Measurements from ENCODE around the gene RREB1. TPM values are rescaled to one million over a fixed set of nuclear protein-coding genes. Genes with fewer than 3 reads are reported as not detected.

The RREB1 gene
- total RNA-seq, 2 experiments from 2014 or later, result 18.7 to 19.7 TPM

GRCh38 chr6:7138921-7139358, 31.2 kb downstream of the RREB1 start:
- H3K27me3 Mint-ChIP-seq, result no peaks in the 10 kb centered on the region
- POLR2A ChIA-PET, result interaction anchor here (1.8 to 2.8 kb wide), 3 partner anchors 11 to 32 kb away, joined by 5 to 17 read pairs (median 15); partner anchors contain the start of gene RREB1
- intact Hi-C loops (cut with micrococcal nuclease), result no loop called here

DNA sequence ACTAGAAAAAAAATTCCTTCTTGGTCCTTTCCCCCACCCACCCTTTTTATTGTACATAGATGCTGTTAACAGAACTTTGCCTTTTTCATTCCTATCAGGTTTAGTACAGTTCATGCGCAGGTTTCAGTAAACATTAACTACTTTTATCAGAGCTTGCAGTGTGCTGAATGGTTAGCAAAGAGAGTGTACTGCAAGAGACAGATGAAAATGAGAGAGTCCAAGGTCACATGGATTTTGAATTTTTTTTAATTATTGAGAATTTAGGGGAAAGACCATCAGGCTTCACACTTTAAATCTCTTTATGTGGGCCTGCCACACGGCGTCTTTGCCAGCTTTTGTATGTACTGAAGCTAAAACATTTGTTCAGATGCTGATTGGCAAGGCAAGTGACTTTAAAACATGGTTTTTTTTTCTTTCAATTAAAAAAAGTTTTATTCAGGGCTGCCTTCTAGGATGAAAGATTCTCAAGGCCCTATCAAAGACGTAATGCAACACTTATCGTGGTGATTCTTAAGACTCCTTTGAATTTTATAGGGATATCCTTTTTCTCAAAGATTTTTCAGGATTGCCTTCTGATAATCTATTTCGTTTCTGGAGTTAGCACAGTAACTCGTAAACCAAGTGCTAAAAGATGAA, 32.2 kb downstream of the RREB1 start:
- DNase-seq (no peak), ATAC-seq (no peak)
- no peak for TF ChIP-seq CTCF (IDR thresholded peaks at IDR 0.05)
- H3K4me3 Mint-ChIP-seq, result peak overlapping the region; percentile 76
- ChIA-PET POLR2A (interaction anchor here (1.2 to 2.2 kb wide), 2 partner anchors 11 to 31 kb away, joined by 4 to 10 read pairs; no protein-coding TSS in a partner anchor), CTCF (no interaction called here)
- H3K36me3 Mint-ChIP-seq (ENCODE audit: low read depth), result peaks cover 1% of the 10 kb centered on the region
- peaks cover 80% of the 10 kb centered on the region for H3K4me1 Mint-ChIP-seq (ENCODE audit: low read depth)
- H3K27ac Mint-ChIP-seq, result peak overlapping the region; percentile 87
- no peaks in the 10 kb centered on the region for H3K9me3 Mint-ChIP-seq
- no peaks in the 10 kb centered on the region for H3K27me3 Mint-ChIP-seq
- intact Hi-C loops (cut with micrococcal nuclease), result no loop called here

More at GRCh38 chr6:7138921-7139358, 31.2 kb downstream of the RREB1 start:
- H3K4me3 Mint-ChIP-seq, result no peak overlapping the region
- H3K27ac Mint-ChIP-seq, result peak overlapping the region; percentile 58
- peaks cover 80% of the 10 kb centered on the region for H3K4me1 Mint-ChIP-seq (ENCODE audit: low read depth)
- peak; percentile 61 for DNase-seq
- CTCF ChIA-PET, result interaction anchor here (1.0 to 2.4 kb wide), 5 partner anchors 10 to 462 kb away, joined by 3 to 7 read pairs (median 3); no protein-coding TSS in a partner anchor
- no peak for TF ChIP-seq CTCF (IDR thresholded peaks at IDR 0.05)
- peak; percentile 6 for ATAC-seq
- peaks cover 1% of the 10 kb centered on the region for H3K36me3 Mint-ChIP-seq (ENCODE audit: low read depth)
- H3K9me3 Mint-ChIP-seq, result no peaks in the 10 kb centered on the region

GRCh38 chr6:7140631-7141378, 33.0 kb downstream of the RREB1 start:
- Mint-ChIP-seq H3K9me3 (no peaks in the 10 kb centered on the region), H3K4me1 (ENCODE audit: low read depth) (peaks cover 80% of the 10 kb centered on the region), H3K27ac (peak overlapping the region; percentile 87), H3K4me3 (peak overlapping the region; percentile 76), H3K36me3 (ENCODE audit: low read depth) (peaks cover 1% of the 10 kb centered on the region), H3K27me3 (no peaks in the 10 kb centered on the region)
- no peak for TF ChIP-seq CTCF (IDR thresholded peaks at IDR 0.05)
- ChIA-PET CTCF (interaction anchor here (1.0 kb wide), 1 partner anchor 31 kb away, joined by 3 read pairs; no protein-coding TSS in a partner anchor), POLR2A (interaction anchor here (0.6 to 2.2 kb wide), 7 partner anchors 10 to 389 kb away, joined by 3 to 10 read pairs (median 4); no protein-coding TSS in a partner anchor)
- intact Hi-C loops (cut with micrococcal nuclease), result no loop called here
- ATAC-seq, result peak; percentile 84
- peak; percentile 87 for DNase-seq

DNA sequence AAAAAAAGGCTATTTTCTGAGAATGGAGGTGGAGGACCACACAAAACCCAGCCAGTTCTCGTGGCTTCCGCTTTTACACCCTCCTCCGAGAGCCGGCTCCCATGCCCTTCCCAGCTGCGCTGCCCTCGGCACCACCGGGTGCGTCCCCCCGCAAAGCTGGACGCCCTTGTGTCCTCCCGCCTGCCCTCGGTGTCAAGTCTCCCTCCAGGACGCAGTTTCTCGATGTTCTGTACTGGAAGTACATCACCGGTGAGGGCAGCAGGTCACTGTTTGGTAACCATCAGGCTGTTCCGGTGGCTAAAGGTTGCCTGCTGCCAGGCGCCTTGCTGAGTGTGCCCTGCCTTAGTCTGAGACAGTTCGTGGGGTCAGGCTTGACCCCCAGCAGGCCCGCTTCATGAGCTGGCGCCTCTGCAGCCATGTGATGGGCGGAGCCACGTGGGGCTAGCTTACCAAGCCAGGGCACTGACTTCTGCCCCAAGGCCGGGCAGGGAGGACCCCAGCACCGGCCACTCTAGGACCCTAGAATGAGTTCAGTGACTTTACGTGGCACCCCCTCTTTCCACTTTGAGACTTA, 34.6 kb downstream of the RREB1 start:
- H3K4me3 Mint-ChIP-seq, result no peak overlapping the region
- H3K9me3 Mint-ChIP-seq, result no peaks in the 10 kb centered on the region
- TF ChIP-seq CTCF (IDR thresholded peaks at IDR 0.05), result no peak
- peaks cover 1% of the 10 kb centered on the region for H3K36me3 Mint-ChIP-seq (ENCODE audit: low read depth)
- ATAC-seq (no peak), DNase-seq (no peak)
- peaks cover 80% of the 10 kb centered on the region for H3K4me1 Mint-ChIP-seq (ENCODE audit: low read depth)
- no peaks in the 10 kb centered on the region for H3K27me3 Mint-ChIP-seq
- intact Hi-C loops (cut with micrococcal nuclease), result no loop called here
- ChIA-PET CTCF (no interaction called here), POLR2A (interaction anchor here (0.6 to 1.4 kb wide), 2 partner anchors 34 to 133 kb away, joined by 3 to 6 read pairs; partner anchors contain the start of gene RREB1)
- H3K27ac Mint-ChIP-seq, result no peak overlapping the region
